Keratinocyte (primary cell): ENCODE data around the gene PTGR3. TPM values are rescaled to one million over a fixed set of nuclear protein-coding genes. Genes with fewer than 3 reads are reported as not detected.

Experiments used
- DNase-seq: peaks from one replicate; pipeline ENCODE4 v3.0.0-alpha.2; 2011; ENCODE audit warnings: low read depth, missing footprints, low spot score
- FAIRE-seq: peaks from 2 replicates; lab custom pipeline; 2011; peaks lifted over from hg19 to GRCh38; lab: Jason Lieb, UNC
- H2AFZ ChIP-seq: 2 replicates; pipeline ENCODE4 v1.6.0; 2012; ENCODE audit warnings: low read length, control low read depth, inconsistent platforms; ENCODE audit not compliant: control insufficient read depth
- H3K27ac ChIP-seq: 2 replicates; pipeline ENCODE4 v1.5.1; 2011; ENCODE audit warnings: low read length; ENCODE audit not compliant: control insufficient read depth, insufficient read depth
- H3K27me3 ChIP-seq: 3 replicates; pipeline ENCODE4 v1.6.0; 2011; ENCODE audit warnings: low read length; ENCODE audit not compliant: control insufficient read depth, insufficient read depth; ENCODE audit errors: extremely low read depth
- H3K36me3 ChIP-seq, 2 experiments: 2 replicates in 1 of 2; 3 replicates in 1 of 2; pipeline ENCODE4 v1.5.1; 2011; ENCODE audit warnings: low read length in 2 of 2, mild to moderate bottlenecking in 1 of 2; ENCODE audit not compliant: control insufficient read depth in 2 of 2, insufficient read depth in 2 of 2; ENCODE audit errors: extremely low read depth in 1 of 2
- H3K4me1 ChIP-seq: 3 replicates; pipeline ENCODE4 v1.5.1; 2011; ENCODE audit warnings: low read length; ENCODE audit not compliant: control insufficient read depth, insufficient read depth; ENCODE audit errors: extremely low read depth
- H3K4me2 ChIP-seq: 3 replicates; pipeline ENCODE4 v1.6.0; 2011; ENCODE audit warnings: low read depth, low read length; ENCODE audit not compliant: control insufficient read depth, insufficient read depth; ENCODE audit errors: extremely low read depth
- H3K4me3 ChIP-seq, 3 experiments: fragments of 200-600 bp in 1 of 3; sonication (generic) in 1 of 3; 2 replicates in 2 of 3; 3 replicates in 1 of 3; pipeline ENCODE4 v1.5.1; 2011 to 2016; ENCODE audit warnings: low read length in 3 of 3, mild to moderate bottlenecking in 3 of 3, control low read depth in 2 of 3, inconsistent platforms in 1 of 3, low read depth in 1 of 3, mixed read lengths in 1 of 3, mixed run types in 1 of 3, moderate library complexity in 1 of 3; ENCODE audit not compliant: control insufficient read depth in 2 of 3, insufficient read depth in 2 of 3; ENCODE audit errors: extremely low read depth in 1 of 3
- H3K79me2 ChIP-seq: 2 replicates; pipeline ENCODE4 v1.6.0; 2012; ENCODE audit warnings: low read length; ENCODE audit not compliant: control insufficient read depth, insufficient read depth
- H3K9ac ChIP-seq: 3 replicates; pipeline ENCODE4 v1.6.0; 2011; ENCODE audit warnings: low read length; ENCODE audit not compliant: control insufficient read depth, insufficient read depth; ENCODE audit errors: extremely low read depth
- H3K9me1 ChIP-seq: 3 replicates; pipeline ENCODE4 v1.6.0; 2011; ENCODE audit warnings: low read length; ENCODE audit not compliant: control insufficient read depth, insufficient read depth; ENCODE audit errors: extremely low read depth
- H3K9me3 ChIP-seq: 2 replicates; pipeline ENCODE4 v1.5.1; 2012; ENCODE audit warnings: low read depth, low read length; ENCODE audit not compliant: control insufficient read depth
- H4K20me1 ChIP-seq: 3 replicates; pipeline ENCODE4 v1.6.0; 2011; ENCODE audit warnings: low read length; ENCODE audit not compliant: control insufficient read depth, insufficient read depth; ENCODE audit errors: extremely low read depth
- EZH2 ChIP-seq: IDR thresholded peaks from one replicate; pipeline ENCODE4 v1.6.1; 2012; ENCODE audit warnings: inconsistent platforms, mild to moderate bottlenecking, low read length, moderate library complexity
- dilution Hi-C: fragments of 300-500 bp; cut with MboI; formaldehyde crosslinking; loops from one replicate; pipeline ENCODE4 v1.7.0; 2020; ENCODE audit warnings: low sequenced_read_pairs; ENCODE audit not compliant: extremely low pct_ligation_motif_present
- polyA plus RNA-seq, 5 experiments: library from polyadenylated mRNA; depleted of rRNA in 3 of 5; stranded (reverse) in 3 of 5; stranded (forward) in 1 of 5; unstranded in 1 of 5; fragments of >200 nt; gene quantifications; 1 replicate in 1 of 5; 2 replicates in 3 of 5; 3 replicates in 1 of 5; pipeline versions ENCODE4 v1.2.1 to v1.2.3, GENCODE V29; 2011 to 2012; ENCODE audit warnings: missing spikeins in 2 of 5, low read depth in 1 of 5, low replicate concordance in 1 of 5
- TF ChIP-seq, protein P1 (sequence below), 3 experiments: IDR thresholded peaks in 1 of 3; conservative IDR thresholded peaks in 1 of 3; optimal IDR thresholded peaks in 1 of 3; 2 replicates in 2 of 3; 3 replicates in 1 of 3; pipeline versions ENCODE3 to v1.5.1; 2011; ENCODE audit warnings: low read length in 3 of 3, mild to moderate bottlenecking in 3 of 3, moderate library complexity in 2 of 3, control low read depth in 1 of 3, inconsistent platforms in 1 of 3; ENCODE audit not compliant: insufficient read depth in 2 of 3; ENCODE audit errors: extremely low read depth in 1 of 3

PTGR3 gene
- polyA plus RNA-seq, 1 donor (not counting 4 experiments of a cell fraction or from before 2014, with no cell fraction given): 25.2 TPM

GRCh38 chr18:75234901-75235300 is 26.0 kb upstream of the PTGR3 start:
- no peaks in the 10 kb centered on the region for H3K36me3 ChIP-seq
- H3K27ac ChIP-seq: no peak overlapping the region
- dilution Hi-C loops: no loop called here
- H3K4me2 ChIP-seq: no peak overlapping the region
- H2AFZ ChIP-seq: no peak overlapping the region
- FAIRE-seq (no peak), DNase-seq (no peak)
- TF ChIP-seq, protein P1, sequence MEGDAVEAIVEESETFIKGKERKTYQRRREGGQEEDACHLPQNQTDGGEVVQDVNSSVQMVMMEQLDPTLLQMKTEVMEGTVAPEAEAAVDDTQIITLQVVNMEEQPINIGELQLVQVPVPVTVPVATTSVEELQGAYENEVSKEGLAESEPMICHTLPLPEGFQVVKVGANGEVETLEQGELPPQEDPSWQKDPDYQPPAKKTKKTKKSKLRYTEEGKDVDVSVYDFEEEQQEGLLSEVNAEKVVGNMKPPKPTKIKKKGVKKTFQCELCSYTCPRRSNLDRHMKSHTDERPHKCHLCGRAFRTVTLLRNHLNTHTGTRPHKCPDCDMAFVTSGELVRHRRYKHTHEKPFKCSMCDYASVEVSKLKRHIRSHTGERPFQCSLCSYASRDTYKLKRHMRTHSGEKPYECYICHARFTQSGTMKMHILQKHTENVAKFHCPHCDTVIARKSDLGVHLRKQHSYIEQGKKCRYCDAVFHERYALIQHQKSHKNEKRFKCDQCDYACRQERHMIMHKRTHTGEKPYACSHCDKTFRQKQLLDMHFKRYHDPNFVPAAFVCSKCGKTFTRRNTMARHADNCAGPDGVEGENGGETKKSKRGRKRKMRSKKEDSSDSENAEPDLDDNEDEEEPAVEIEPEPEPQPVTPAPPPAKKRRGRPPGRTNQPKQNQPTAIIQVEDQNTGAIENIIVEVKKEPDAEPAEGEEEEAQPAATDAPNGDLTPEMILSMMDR (optimal IDR thresholded peaks at IDR 0.05 in 1 of 3, IDR thresholded peaks at IDR 0.05 in 1 of 3, conservative IDR thresholded peaks at IDR 0.05 in 1 of 3; ENCODE audit: extremely low read depth in 1 of 3, insufficient read depth in 2 of 3, low read length in 3 of 3): no peak
- TF ChIP-seq EZH2: no peak
- peaks cover 4% of the 10 kb centered on the region for H3K4me1 ChIP-seq
- no peaks in the 10 kb centered on the region for H3K27me3 ChIP-seq
- no peaks in the 10 kb centered on the region for H4K20me1 ChIP-seq
- no peak overlapping the region for H3K4me3 ChIP-seq
- no peaks in the 10 kb centered on the region for H3K79me2 ChIP-seq
- H3K9me1 ChIP-seq: peaks cover 3% of the 10 kb centered on the region
- no peak overlapping the region for H3K9ac ChIP-seq
- H3K9me3 ChIP-seq: no peaks in the 10 kb centered on the region

GRCh38 chr18:75231053-75231406 is 22.1 kb upstream of the PTGR3 start:
- no peaks in the 10 kb centered on the region for H3K79me2 ChIP-seq
- DNase-seq: no peak
- dilution Hi-C loops: no loop called here
- no peak overlapping the region for H2AFZ ChIP-seq
- H3K9me1 ChIP-seq: no peaks in the 10 kb centered on the region
- H3K27ac ChIP-seq: no peak overlapping the region
- no peaks in the 10 kb centered on the region for H4K20me1 ChIP-seq
- no peaks in the 10 kb centered on the region for H3K27me3 ChIP-seq
- no peak for FAIRE-seq
- TF ChIP-seq, protein P1 (optimal IDR thresholded peaks at IDR 0.05 in 1 of 3, IDR thresholded peaks at IDR 0.05 in 1 of 3, conservative IDR thresholded peaks at IDR 0.05 in 1 of 3; ENCODE audit: extremely low read depth in 1 of 3, insufficient read depth in 2 of 3, low read length in 3 of 3): no peak
- TF ChIP-seq EZH2: no peak
- H3K9ac ChIP-seq: no peak overlapping the region
- peaks cover 2% of the 10 kb centered on the region for H3K4me1 ChIP-seq
- no peak overlapping the region for H3K4me3 ChIP-seq
- no peaks in the 10 kb centered on the region for H3K9me3 ChIP-seq
- no peaks in the 10 kb centered on the region for H3K36me3 ChIP-seq
- H3K4me2 ChIP-seq: no peak overlapping the region
